SK-N-SH (cell line): Measurements from ENCODE around the gene UBE2R2.
A peak's percentile ranks its signal among the peaks of the same experiment; 100 is the strongest.

ENCODE experiments used
- CTCF ChIP-seq: fragments of 200-600 bp; sonication (generic); IDR thresholded peaks from 2 replicates; pipeline ENCODE4 v1.6.1; 2017; ENCODE audit warnings: antibody characterized with exemption, mild to moderate bottlenecking, moderate library complexity
- EP300 ChIP-seq, 2 experiments: IDR thresholded peaks; 2 replicates each; pipeline versions ENCODE4 v1.4.0 to v1.6.1; 2012; ENCODE audit warnings: borderline replicate concordance in 1 of 2, low read depth in 1 of 2, low read length in 1 of 2
- EZH2phosphoT487 ChIP-seq: fragments of 200-600 bp; sonication (generic); IDR thresholded peaks from 2 replicates; pipeline ENCODE4 v1.6.1; 2017; ENCODE audit warnings: low read depth, mixed run types, mild to moderate bottlenecking, antibody characterized with exemption, moderate library complexity, borderline replicate concordance
- FOSL2 ChIP-seq: IDR thresholded peaks from 2 replicates; pipeline ENCODE4 v1.4.0; 2012; ENCODE audit warnings: low read depth, mild to moderate bottlenecking, moderate library complexity, borderline replicate concordance
- GATA2 ChIP-seq: sonication (generic); formaldehyde crosslinking; IDR thresholded peaks from 2 replicates; pipeline ENCODE4 v1.5.0; 2020; ENCODE audit warnings: mild to moderate bottlenecking, missing genetic modification reagents
- JUND ChIP-seq: IDR thresholded peaks from 2 replicates; pipeline ENCODE4 v1.4.0; 2012
- NFIC ChIP-seq: IDR thresholded peaks from 2 replicates; pipeline ENCODE4 v1.4.0; 2012; ENCODE audit warnings: borderline replicate concordance
- POLR2AphosphoS5 ChIP-seq: IDR thresholded peaks from 2 replicates; pipeline ENCODE4 v1.6.1; 2012; ENCODE audit warnings: low read depth, low read length
- RFX5 ChIP-seq: IDR thresholded peaks from 2 replicates; pipeline ENCODE4 v1.6.1; 2012; ENCODE audit warnings: mild to moderate bottlenecking, improper control_type of control experiment, low read length
- SIN3A ChIP-seq: IDR thresholded peaks from 2 replicates; pipeline ENCODE4 v1.6.1; 2012; ENCODE audit warnings: low read depth, mild to moderate bottlenecking, low read length, moderate library complexity, borderline replicate concordance
- SMC3 ChIP-seq: IDR thresholded peaks from 2 replicates; pipeline ENCODE4 v1.6.1; 2012; ENCODE audit warnings: low read depth, low read length, improper control_type of control experiment
- YY1 ChIP-seq: IDR thresholded peaks from 2 replicates; pipeline ENCODE4 v1.4.0; 2012; ENCODE audit warnings: low read depth, mild to moderate bottlenecking
- TF ChIP-seq, protein P1 (sequence below): IDR thresholded peaks from 2 replicates; pipeline ENCODE4 v1.6.1; 2012; ENCODE audit warnings: mild to moderate bottlenecking, low read depth, low read length, moderate library complexity
- TF ChIP-seq, protein P2 (sequence below): IDR thresholded peaks from 2 replicates; pipeline ENCODE4; 2012

GRCh38 chr9:33778700-33779351 is 38.1 kb upstream of the UBE2R2 start:
- TF ChIP-seq CTCF: peak; percentile 78
- no peak for TF ChIP-seq RFX5
- TF ChIP-seq EP300 (IDR thresholded peaks at IDR 0.05; ENCODE audit: borderline replicate concordance in 1 of 2, low read depth in 1 of 2, low read length in 1 of 2): no peak
- TF ChIP-seq FOSL2: no peak
- TF ChIP-seq GATA2: no peak
- TF ChIP-seq POLR2AphosphoS5: no peak
- no peak for TF ChIP-seq NFIC
- TF ChIP-seq JUND: no peak
- TF ChIP-seq SMC3: peak; percentile 68
- no peak for TF ChIP-seq EZH2phosphoT487
- TF ChIP-seq, protein P1, sequence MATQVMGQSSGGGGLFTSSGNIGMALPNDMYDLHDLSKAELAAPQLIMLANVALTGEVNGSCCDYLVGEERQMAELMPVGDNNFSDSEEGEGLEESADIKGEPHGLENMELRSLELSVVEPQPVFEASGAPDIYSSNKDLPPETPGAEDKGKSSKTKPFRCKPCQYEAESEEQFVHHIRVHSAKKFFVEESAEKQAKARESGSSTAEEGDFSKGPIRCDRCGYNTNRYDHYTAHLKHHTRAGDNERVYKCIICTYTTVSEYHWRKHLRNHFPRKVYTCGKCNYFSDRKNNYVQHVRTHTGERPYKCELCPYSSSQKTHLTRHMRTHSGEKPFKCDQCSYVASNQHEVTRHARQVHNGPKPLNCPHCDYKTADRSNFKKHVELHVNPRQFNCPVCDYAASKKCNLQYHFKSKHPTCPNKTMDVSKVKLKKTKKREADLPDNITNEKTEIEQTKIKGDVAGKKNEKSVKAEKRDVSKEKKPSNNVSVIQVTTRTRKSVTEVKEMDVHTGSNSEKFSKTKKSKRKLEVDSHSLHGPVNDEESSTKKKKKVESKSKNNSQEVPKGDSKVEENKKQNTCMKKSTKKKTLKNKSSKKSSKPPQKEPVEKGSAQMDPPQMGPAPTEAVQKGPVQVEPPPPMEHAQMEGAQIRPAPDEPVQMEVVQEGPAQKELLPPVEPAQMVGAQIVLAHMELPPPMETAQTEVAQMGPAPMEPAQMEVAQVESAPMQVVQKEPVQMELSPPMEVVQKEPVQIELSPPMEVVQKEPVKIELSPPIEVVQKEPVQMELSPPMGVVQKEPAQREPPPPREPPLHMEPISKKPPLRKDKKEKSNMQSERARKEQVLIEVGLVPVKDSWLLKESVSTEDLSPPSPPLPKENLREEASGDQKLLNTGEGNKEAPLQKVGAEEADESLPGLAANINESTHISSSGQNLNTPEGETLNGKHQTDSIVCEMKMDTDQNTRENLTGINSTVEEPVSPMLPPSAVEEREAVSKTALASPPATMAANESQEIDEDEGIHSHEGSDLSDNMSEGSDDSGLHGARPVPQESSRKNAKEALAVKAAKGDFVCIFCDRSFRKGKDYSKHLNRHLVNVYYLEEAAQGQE: no peak
- TF ChIP-seq, protein P2, sequence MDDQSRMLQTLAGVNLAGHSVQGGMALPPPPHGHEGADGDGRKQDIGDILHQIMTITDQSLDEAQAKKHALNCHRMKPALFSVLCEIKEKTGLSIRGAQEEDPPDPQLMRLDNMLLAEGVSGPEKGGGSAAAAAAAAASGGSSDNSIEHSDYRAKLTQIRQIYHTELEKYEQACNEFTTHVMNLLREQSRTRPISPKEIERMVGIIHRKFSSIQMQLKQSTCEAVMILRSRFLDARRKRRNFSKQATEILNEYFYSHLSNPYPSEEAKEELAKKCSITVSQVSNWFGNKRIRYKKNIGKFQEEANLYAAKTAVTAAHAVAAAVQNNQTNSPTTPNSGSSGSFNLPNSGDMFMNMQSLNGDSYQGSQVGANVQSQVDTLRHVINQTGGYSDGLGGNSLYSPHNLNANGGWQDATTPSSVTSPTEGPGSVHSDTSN: no peak
- TF ChIP-seq SIN3A: no peak
- peak; percentile 64; the same call in 1 of the 2 replicates for TF ChIP-seq YY1
